GM18861 (cell line): ENCODE data around the gene BCAP31.
"Not testable (repeated sequence)": the region's sequence is repeated elsewhere in the genome, so short reads cannot be mapped to it uniquely, and the experiment has no call there.

Experiments
- ATAC-seq: cut with Tn5 transposase; IDR thresholded peaks from one replicate; pipeline ENCODE4 v1.9.1; 2021; ENCODE audit not compliant: unreplicated experiment

BCAP31 gene

GRCh38 chrX:153736071-153736820 is 12.1 kb upstream of the BCAP31 start:
- ATAC-seq, result no peak

GRCh38 chrX:153735274-153735673 is 11.1 kb upstream of the BCAP31 start:
- ATAC-seq, result no peak

DNA sequence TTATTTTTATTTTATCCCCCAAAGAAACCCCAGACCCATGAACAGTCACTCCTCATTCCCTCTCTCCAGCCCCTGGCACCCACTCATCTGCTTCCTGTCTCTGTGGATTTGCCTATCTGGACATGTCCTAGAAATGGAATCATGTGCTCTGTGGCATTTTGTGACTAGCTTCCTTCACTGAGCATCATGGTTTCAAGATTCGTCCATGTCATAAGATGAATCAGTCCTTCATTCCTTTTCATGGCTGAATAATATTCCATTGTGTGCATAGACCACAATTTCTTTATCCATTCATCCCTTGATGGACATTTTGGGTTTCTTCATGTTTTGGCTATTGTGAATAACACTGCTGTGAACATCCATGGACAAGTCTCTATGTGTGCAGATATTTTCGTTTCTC is 10.7 kb upstream of the BCAP31 start:
- no peak for ATAC-seq

- ATAC-seq, result no peak
These were observed 9.6 kb upstream of the BCAP31 start for GRCh38 chrX:153733651-153734240.

DNA sequence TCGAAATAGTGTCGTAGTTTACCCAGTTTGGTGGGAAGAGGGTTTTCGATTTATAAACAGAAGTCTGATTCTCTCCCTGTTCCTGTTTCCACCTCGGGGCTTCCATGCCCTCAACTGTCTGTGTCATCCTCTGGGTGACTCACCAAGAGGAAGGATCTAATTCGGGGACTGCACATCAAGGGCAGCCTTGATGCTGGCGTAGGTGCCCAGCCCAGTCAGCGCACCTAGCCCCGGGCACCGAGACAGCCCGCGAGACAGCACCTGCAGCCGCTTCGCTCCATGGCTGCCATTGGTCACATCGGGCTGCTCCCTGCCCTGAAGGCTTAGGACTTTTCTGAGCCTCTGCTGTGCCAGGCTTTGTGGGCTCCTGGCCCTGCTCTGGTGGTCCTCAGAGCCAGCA is 8.2 kb upstream of the BCAP31 start:
- ATAC-seq, result no peak

- no peak for ATAC-seq
These were observed 7.6 kb upstream of the BCAP31 start for GRCh38 chrX:153731845-153732215.

DNA sequence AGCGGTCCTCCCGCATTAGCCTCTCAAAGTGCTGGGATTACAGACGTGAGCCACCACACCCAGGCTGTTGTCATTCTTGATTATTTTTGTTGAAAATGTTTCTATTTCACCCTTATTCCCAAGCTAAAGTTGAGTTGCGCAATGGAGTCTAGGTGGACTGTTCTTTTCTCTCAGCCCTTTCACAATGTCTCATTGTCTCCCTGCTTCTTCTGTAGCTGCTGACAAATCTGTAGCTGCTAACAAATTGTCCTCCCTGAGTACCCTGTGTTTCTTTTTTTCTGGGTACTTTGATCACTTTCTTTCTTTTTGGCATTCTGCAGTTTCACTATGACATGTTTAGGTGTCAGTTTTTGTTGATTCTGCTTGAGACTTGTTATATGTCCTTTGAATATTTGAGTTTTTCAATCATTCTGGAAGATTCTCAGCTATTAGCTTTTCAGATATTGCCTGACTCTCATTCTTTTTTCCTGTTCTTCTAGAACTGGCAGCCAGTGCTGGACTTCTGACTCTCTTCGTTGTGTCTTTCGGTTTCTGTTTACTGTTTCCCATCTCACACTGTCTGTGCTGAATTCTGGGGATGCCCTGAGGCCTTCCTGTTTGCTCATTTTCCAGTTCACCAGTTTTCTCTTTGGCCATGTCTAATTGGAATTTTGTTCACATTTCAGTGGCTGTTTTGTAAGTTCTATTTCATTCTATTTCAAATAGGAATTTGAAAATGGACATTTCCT is 7.1 kb upstream of the BCAP31 start:
- ATAC-seq, result no peak

DNA sequence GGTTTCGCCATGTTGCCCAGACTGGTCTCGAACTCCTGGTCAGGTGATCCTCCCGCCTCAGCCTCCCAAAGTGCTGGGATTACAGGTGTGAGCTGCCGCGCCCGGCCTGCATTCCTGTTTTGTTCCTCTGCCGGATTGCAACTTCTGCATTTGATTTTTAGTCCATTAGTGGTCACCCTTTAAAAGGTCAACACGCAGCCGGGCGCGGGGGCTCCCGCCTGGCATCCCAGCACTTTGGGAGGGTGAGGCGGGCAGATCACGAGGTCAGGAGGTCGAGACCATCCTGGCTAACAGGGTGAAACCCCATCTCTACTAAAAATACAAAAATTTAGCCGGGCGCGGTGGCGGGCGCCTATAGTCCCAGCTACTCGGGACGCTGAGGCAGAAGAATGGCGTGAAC is 5.9 kb upstream of the BCAP31 start:
- not testable (repeated sequence) for ATAC-seq

DNA sequence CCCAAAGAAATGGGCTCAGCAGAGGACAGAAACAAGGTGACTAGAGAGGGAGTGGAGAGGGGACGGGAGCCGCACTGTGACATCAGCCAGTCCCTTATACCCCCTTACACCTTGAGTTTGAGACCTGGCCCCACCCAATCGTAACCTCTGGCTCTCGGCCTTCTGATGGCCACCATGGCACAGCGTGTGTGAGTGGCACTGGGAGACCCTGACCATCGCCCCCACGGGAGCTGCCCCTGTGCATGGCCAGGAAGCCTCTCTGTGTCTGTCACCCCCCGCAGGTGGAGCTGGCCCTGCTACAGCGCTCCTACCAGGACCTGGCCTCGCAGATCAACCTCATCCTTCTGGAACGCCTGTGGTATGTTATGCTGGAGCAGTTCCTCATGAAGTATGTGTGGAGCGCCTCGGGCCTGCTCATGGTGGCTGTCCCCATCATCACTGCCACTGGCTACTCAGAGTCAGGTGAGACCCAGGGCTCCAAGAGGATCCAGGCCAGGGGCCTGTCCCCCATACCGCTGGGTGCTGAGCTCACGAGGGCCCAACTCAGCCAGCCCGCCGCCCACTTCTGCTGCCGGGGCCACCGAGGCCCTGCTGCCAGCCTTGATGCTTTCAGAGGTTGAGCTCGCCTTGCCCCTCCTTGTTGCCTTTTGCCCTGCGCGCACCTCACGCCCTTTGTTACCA is 4.9 kb upstream of the BCAP31 start:
- ATAC-seq, result no peak

GRCh38 chrX:153728095-153728494 is 3.9 kb upstream of the BCAP31 start:
- no peak for ATAC-seq

- no peak for ATAC-seq
These were observed 3.1 kb upstream of the BCAP31 start for GRCh38 chrX:153727123-153727931.

GRCh38 chrX:153726286-153727122 is 2.3 kb upstream of the BCAP31 start:
- ATAC-seq, result peak; percentile 36

DNA sequence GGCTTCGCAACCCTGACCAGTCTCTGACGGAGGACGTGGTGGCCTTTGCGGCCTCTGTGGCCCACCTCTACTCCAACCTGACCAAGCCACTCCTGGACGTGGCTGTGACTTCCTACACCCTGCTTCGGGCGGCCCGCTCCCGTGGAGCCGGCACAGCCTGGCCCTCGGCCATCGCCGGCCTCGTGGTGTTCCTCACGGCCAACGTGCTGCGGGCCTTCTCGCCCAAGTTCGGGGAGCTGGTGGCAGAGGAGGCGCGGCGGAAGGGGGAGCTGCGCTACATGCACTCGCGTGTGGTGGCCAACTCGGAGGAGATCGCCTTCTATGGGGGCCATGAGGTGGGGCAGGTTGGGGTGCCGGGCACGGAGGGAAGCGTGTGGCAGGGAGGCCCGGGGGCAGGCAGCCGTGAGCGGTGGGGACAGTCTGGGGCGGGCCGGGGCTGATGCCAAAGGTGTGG is 1.7 kb upstream of the BCAP31 start:
- ATAC-seq, result no peak

- peak; percentile 3 for ATAC-seq
These were observed 1.0 kb upstream of the BCAP31 start for GRCh38 chrX:153725039-153725831.

DNA sequence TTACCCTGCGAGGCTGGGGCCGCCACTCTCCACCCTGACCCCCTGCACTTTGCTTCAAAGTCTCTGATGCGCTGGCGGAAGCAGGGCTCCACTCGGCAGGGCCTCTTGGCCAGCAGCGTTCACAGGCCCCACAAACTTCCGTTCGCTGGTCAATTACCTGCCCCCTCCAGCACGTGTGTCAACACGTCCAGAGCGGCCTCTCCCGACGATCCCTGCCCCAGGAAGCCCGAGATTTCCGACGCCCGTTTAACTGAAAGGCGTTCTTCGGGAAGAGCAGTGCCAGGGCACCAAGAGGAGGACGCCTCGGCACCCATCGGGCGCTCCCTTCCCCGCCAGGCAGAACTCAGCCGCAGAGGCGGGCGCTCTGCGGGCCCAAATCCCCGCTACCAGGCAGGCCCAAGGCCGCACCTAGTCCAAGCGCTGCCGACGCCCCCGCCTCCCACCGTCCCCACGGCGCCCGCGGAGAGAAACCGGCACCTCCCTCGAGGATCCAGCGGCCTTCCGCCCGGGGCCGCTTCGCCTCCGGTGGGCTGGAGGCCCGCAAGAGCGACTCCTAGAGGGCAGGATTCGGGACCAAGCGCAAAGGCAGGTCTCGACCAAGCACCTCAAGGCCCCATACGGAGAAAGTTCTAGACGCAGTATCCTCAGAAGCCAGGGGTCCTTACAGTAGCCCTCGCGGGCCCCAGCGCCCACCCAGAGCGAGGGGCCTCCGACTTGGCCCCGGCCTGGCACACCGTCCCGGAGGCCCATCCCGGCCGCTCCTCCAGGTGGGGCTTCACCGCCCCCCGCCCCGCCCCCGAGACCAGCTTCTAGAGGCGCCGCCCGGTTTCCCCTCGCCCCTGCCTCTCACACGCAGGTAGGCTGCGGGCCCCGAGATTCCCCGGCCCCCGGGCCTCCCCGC is 586 bp downstream of the BCAP31 start:
- ATAC-seq, result peak; percentile 17

- no peak for ATAC-seq
These were observed 1.4 kb downstream of the BCAP31 start for GRCh38 chrX:153722704-153723350.

DNA sequence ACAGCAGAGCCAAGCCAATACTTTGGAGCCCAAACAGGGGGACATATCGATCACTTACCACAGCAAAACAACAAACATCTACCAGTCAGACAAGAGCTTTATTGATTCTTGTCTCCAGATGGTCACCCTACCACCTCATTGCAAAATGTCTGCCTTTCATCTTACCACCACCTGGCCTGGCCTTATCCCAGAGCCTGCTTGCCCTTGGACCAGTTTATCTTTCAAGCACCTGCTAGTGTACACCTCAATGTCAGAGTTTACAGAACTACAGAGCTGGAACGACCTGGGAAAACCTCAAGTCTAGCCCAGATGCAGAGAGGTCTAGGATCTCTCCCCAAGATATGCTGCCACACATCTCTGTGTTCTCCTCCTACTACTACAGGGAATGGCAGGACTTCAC is 4.5 kb downstream of the BCAP31 start:
- no peak for ATAC-seq

- ATAC-seq, result no peak
These were observed 4.9 kb downstream of the BCAP31 start for GRCh38 chrX:153719238-153719637.
